ENCODE results near the gene ZYX. TPM values are rescaled to one million over a fixed set of nuclear protein-coding genes. Genes with fewer than 3 reads are reported as not detected.
"Not testable (repeated sequence)": the region's sequence is repeated elsewhere in the genome, so short reads cannot be mapped to it uniquely, and the experiment has no call there.

Gene ZYX
- total RNA-seq, 3 donors from 2014 or later: 89.0 to 94.2 (median 90.6) TPM

DNA sequence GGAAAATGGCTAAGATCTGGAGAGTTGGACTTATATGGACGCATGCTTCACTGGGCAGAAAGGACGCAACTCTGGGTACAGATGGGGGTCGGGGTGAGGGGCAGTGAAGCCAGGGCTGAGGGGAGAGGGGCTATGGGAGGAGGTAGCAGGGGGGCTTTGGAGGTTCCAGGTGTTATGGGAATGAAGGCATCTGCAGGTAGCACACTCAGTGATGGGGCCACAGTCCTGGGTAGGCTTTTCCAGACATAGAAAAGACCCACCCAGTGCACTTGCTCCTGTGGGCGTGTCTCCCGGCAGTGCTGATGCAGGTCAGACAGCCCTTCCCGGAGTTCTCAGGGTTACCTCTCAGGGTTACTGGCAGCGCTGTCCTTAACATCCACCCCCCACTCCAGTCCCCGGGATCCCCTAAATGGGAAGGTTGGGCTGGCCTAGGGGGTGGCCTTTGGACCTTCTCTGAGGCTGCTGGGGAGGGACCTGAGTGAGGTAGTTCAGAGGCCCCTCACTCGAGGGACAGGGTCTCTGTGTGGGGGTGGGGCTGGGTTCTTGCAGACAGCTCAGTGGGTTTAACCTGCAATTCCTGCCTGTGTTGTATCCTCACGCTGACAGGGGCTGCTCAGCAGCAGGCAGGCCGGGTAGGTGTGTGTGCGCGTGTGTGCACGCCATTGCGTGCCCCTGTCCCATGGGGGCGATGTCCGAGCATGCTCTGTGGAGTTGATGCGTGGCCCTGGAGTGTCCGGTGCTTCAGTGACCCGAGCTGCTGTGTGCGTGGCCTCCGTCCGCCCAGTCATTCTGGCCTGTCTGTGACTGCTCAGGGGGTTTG is 6.2 kb downstream of the ZYX start:
- Mint-ChIP-seq H3K9me3 (no peaks in the 10 kb centered on the region), H3K4me1 (ENCODE audit: low read depth) (peaks cover 13% of the 10 kb centered on the region), H3K36me3 (ENCODE audit: insufficient read depth) (peaks cover 11% of the 10 kb centered on the region), H3K4me3 (no peak overlapping the region), H3K27me3 (ENCODE audit: low read depth) (no peaks in the 10 kb centered on the region)
- ATAC-seq: no peak
- no peak for DNase-seq

DNA sequence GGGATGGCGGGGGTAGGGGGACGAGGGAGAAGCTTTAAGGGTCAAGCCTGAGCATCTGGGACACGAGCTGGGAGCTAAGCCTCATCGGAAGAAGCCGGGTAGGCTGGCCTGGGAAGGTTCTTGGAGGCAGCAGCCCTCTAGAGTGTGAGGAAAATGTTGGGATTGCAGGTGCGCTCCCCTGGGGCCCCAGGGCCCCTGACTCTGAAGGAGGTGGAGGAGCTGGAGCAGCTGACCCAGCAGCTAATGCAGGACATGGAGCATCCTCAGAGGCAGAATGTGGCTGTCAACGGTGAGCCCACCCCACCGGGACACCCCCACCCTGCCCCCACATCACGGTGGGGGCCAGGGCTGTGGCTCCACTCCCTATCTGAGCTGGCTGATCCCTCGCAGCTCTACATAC is 6.9 kb downstream of the ZYX start:
- Mint-ChIP-seq H3K27me3 (ENCODE audit: low read depth) (no peaks in the 10 kb centered on the region), H3K4me3 (no peak overlapping the region), H3K4me1 (ENCODE audit: low read depth) (peaks cover 13% of the 10 kb centered on the region), H3K9me3 (no peaks in the 10 kb centered on the region), H3K36me3 (ENCODE audit: insufficient read depth) (peaks cover 14% of the 10 kb centered on the region)
- no peak for ATAC-seq
- DNase-seq: no peak

DNA sequence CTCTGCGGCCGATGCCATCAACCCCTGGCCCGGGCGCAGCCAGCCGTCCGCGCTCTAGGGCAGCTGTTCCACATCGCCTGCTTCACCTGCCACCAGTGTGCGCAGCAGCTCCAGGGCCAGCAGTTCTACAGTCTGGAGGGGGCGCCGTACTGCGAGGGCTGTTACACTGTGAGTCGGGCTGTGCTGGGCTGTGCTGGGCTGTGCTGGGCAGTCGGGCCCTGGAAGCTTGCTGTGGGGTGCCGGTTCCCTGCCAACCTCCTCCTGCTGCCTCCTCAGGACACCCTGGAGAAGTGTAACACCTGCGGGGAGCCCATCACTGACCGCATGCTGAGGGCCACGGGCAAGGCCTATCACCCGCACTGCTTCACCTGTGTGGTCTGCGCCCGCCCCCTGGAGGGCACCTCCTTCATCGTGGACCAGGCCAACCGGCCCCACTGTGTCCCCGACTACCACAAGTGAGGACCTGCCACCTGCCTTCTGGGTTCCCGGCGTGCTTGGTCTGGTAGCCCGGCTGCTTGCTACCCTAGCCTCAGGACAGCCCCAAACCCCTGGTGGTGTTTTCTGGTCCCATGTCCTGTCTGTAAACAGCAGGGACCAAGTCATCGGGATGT is 7.5 kb downstream of the ZYX start:
- ATAC-seq: no peak
- Mint-ChIP-seq H3K27me3 (ENCODE audit: low read depth) (no peaks in the 10 kb centered on the region), H3K9me3 (no peaks in the 10 kb centered on the region), H3K36me3 (ENCODE audit: insufficient read depth) (peaks cover 14% of the 10 kb centered on the region), H3K4me3 (no peak overlapping the region), H3K4me1 (ENCODE audit: low read depth) (peaks cover 13% of the 10 kb centered on the region)
- no peak for DNase-seq

DNA sequence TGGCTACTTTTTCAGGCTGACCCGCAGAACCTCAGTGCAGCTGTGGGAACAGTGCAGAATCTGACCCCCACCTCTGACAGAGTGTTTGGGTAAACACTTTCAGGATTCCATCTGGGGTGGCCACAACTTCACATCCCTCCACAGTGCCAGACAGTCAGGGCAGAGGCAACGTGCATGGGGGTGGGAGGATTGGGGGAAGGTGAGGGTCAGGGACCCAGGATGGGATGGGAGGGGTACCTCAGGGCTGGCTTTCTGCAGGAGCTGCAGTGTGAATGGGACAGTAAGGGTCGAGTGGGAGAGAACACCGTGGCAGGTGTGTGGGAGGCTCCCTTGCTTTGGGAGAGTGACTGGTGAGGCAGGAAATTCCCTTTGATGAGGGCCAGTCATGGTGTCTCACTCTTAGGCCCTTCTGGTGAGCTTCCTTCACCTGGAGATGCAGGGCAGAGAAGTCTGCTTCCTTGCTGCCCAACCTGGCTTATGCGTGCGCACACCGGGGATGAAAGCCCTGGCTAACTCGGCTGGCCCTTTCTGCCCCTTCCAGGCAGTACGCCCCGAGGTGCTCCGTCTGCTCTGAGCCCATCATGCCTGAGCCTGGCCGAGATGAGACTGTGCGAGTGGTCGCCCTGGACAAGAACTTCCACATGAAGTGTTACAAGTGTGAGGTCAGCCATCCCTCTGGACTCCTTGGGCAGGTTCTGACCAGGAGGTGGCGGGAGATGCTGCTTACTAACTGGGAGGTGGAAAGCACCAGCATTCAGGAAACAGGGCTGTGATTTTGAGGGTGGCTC is 8.4 kb downstream of the ZYX start:
- H3K4me1 Mint-ChIP-seq (ENCODE audit: low read depth): peaks cover 14% of the 10 kb centered on the region
- DNase-seq (no peak), ATAC-seq (no peak)
- H3K36me3 Mint-ChIP-seq (ENCODE audit: insufficient read depth): peaks cover 14% of the 10 kb centered on the region
- no peaks in the 10 kb centered on the region for H3K9me3 Mint-ChIP-seq
- H3K4me3 Mint-ChIP-seq: no peak overlapping the region
- H3K27me3 Mint-ChIP-seq (ENCODE audit: low read depth): no peaks in the 10 kb centered on the region

DNA sequence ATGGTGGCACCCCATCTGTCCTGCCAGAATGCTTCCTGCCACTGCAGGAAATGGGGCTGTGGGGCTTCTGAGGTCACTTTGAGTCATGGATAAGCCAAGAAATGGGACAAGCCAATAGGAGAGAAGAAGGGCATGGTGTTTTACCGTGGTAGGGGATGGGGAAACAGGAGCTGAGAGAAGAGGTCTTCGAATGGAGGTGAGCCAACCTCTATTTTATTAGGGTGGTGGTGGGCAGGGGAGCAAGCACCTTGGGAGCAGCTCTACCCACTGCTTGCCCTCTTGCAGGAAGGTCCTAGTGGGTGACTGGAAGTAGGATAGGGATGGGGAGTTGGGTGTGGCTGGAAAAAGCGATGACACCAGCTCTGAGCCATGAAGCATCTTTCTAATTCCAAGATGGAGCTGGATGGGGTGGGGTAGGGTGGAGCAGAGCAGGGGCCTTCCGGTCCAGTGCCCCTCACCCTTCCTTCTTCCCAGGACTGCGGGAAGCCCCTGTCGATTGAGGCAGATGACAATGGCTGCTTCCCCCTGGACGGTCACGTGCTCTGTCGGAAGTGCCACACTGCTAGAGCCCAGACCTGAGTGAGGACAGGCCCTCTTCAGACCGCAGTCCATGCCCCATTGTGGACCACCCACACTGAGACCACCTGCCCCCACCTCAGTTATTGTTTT is 9.1 kb downstream of the ZYX start:
- Mint-ChIP-seq H3K9me3 (no peaks in the 10 kb centered on the region), H3K4me1 (ENCODE audit: low read depth) (peaks cover 20% of the 10 kb centered on the region), H3K4me3 (no peak overlapping the region), H3K27me3 (ENCODE audit: low read depth) (no peaks in the 10 kb centered on the region), H3K36me3 (ENCODE audit: insufficient read depth) (peaks cover 16% of the 10 kb centered on the region)
- DNase-seq (no peak), ATAC-seq (no peak)

DNA sequence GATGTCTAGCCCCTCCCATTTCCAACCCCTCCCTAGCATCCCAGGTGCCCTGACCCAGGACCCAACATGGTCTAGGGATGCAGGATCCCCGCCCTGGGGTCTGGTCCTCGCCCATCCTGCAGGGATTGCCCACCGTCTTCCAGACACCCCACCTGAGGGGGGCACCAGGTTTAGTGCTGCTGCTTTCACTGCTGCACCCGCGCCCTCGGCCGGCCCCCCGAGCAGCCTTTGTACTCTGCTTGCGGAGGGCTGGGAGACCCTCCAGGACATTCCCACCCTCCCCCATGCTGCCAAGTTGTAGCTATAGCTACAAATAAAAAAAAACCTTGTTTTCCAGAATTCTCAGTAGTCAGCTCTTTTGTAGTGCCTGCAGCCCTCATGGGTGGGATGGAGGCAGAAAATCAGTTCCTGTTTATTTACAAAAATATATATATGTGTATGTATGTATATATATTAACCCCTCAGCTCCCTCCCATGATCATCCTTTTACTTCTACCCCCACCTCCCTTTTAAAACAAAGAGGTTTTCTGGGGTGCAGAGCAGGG is 9.7 kb downstream of the ZYX start:
- ATAC-seq: no peak
- Mint-ChIP-seq H3K4me1 (ENCODE audit: low read depth) (peaks cover 22% of the 10 kb centered on the region), H3K9me3 (no peaks in the 10 kb centered on the region)

DNA sequence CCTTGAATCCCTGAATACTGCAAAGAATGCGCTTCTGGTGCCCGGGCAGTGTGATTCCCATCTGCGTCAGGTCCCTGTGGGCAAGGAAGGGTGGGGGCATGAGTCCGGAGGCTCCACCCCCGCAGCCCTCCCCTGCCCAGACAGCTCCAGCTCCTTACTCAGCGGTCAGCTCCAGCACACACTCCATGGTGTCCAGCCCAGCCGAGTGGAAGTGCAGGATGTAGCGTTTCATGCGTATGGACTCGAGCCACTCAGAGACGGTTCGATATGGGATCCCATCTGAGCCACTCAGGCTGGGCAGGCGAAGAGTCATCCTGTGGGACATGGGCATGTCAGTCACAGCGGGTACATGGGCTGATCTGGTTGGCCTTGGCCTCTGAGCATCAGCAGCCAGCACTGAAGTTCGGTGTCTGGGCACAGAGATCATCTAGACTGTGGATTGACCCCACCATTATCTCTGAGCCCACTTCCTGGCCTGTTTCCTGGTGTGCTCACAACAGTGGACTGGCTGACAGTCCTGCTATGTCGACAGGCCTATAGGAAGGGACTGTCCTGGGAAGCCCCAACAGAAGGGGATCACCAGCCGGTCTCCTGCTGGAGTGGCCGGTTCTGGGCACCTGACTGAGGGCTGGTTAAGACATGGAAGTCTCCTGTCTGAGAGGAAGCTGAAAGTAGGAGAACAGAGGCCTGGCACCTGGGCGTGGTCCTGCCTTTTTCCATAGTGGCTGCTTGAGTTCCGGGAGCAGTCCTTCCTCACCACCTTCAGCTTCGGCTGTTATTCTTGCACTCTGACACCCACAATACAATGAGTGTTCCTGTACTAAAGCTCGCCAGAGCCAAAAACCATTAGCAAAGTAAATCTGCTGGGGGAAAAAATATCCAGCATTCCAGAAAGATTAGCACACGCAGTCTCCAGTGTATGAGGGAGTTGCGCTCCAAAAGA is 10.6 kb downstream of the ZYX start:
- no peak for ATAC-seq
- no peaks in the 10 kb centered on the region for H3K9me3 Mint-ChIP-seq
- H3K4me3 Mint-ChIP-seq: no peak overlapping the region

More for the DNA sequence above, 9.7 kb downstream of the ZYX start:
- Mint-ChIP-seq H3K27me3 (ENCODE audit: low read depth) (no peaks in the 10 kb centered on the region), H3K36me3 (ENCODE audit: insufficient read depth) (peaks cover 16% of the 10 kb centered on the region), H3K4me3 (no peak overlapping the region)
- no peak for DNase-seq

DNA sequence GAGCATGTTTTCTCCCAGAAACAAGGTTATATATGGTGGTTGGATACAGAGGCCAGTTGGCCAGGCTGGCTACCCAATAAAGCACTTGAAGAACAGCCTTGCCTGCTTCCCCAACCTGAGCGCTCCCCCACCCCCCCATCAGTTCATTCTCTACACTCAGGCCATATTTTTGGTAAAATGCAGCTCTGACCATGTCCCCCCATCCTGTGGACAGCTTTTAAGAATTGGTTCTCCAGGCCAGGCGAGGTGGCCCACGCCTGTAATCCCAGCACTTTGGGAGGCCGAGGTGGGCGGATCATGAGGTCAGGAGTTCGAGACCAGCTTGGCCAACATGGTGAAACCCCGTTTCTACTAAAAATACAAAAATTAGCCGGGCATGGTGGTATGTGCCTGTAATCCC is 11.3 kb downstream of the ZYX start:
- H3K4me3 Mint-ChIP-seq; ATAC-seq; H3K9me3 Mint-ChIP-seq; DNase-seq; H3K27me3 Mint-ChIP-seq (ENCODE audit: low read depth): not testable (repeated sequence)
- Mint-ChIP-seq H3K36me3 (ENCODE audit: insufficient read depth) (peaks cover 16% of the 10 kb centered on the region), H3K4me1 (ENCODE audit: low read depth) (peaks cover 22% of the 10 kb centered on the region)

More for the DNA sequence above, 10.6 kb downstream of the ZYX start:
- no peak for DNase-seq
- Mint-ChIP-seq H3K27me3 (ENCODE audit: low read depth) (no peaks in the 10 kb centered on the region), H3K4me1 (ENCODE audit: low read depth) (peaks cover 22% of the 10 kb centered on the region), H3K36me3 (ENCODE audit: insufficient read depth) (peaks cover 16% of the 10 kb centered on the region)

DNA sequence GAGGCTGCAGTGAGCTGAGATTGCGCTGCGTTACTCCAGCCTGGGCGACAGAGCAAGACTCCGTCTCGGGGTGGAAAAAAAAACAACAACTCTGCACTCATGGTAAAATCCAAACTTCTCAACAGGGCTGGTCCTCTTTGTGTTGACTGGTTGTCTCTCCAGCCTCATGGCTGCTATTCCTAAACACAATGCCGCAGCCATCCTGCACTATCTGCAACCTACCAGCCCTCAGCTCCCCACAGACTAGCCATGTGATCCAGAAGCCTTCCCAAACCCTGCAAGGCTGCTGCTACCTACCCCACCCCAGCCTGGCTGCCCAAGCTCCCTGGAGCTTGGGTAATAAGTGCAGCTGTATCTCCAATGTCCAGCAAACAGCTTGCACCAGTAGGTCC is 11.7 kb downstream of the ZYX start:
- Mint-ChIP-seq H3K4me3 (no peak overlapping the region), H3K27me3 (ENCODE audit: low read depth) (no peaks in the 10 kb centered on the region), H3K36me3 (ENCODE audit: insufficient read depth) (peaks cover 16% of the 10 kb centered on the region), H3K4me1 (ENCODE audit: low read depth) (peaks cover 22% of the 10 kb centered on the region), H3K9me3 (no peaks in the 10 kb centered on the region)
- ATAC-seq (no peak), DNase-seq (no peak)

DNA sequence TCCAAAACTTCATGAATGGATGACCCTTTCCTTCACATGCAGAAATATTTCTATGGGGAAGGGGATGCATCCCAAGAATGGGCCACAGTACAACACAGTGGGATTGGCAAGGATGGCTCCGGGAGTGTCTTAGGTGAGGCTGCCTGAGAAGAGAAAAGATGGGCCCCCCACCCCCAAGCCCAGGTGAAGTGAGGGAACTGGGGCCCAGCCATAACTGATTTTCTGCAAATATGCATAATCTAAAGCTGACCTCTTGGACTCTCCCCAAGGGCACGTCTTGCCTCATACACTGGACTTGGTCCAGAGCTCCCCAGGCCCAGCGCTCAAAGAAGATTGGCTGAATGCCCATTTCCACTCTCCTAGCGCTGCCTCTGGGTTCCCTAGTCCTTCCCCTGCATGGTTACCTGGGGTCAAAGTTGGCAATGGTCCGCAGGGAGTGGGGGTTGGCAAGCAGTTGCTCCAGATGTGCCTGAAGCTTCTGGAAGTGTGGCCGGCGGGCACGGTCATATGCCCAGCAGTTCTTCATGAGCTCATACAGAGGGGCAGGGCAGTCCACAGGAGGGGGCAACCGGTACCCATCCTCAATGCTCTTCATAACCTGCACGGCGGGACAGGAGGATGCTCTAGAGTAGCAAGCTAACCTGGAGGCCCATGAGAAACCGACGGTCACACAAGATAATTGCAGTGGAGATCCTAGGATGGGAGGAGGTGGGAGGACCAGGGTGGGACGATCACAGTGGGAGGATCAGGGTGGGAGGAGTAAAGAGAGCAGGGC is 12.3 kb downstream of the ZYX start:
- Mint-ChIP-seq H3K27me3 (ENCODE audit: low read depth) (no peaks in the 10 kb centered on the region), H3K9me3 (no peaks in the 10 kb centered on the region), H3K4me1 (ENCODE audit: low read depth) (peaks cover 22% of the 10 kb centered on the region), H3K36me3 (ENCODE audit: insufficient read depth) (peaks cover 16% of the 10 kb centered on the region), H3K4me3 (no peak overlapping the region)
- DNase-seq (no peak), ATAC-seq (no peak)

DNA sequence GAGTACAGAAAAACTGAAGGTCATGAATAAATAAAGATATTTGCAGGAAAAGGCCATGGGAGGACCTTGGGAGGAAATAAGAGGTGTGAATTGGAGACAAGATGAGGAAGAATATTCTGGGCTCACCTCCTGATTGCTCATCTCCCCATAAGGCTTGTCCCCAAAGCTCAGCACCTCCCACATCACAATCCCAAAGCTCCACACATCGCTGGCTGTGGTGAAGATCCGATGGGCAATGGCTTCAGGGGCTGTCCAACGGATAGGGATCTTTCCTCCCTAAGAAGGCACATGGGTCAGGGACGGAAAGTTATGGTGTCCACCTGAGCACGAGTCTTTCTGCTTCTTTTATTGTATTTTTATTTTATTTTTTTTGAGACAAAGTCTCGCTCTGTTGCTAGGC is 12.9 kb downstream of the ZYX start:
- no peak for DNase-seq
- no peak for ATAC-seq
- Mint-ChIP-seq H3K27me3 (ENCODE audit: low read depth) (no peaks in the 10 kb centered on the region), H3K36me3 (ENCODE audit: insufficient read depth) (peaks cover 16% of the 10 kb centered on the region), H3K9me3 (no peaks in the 10 kb centered on the region), H3K4me1 (ENCODE audit: low read depth) (peaks cover 21% of the 10 kb centered on the region), H3K4me3 (no peak overlapping the region)

DNA sequence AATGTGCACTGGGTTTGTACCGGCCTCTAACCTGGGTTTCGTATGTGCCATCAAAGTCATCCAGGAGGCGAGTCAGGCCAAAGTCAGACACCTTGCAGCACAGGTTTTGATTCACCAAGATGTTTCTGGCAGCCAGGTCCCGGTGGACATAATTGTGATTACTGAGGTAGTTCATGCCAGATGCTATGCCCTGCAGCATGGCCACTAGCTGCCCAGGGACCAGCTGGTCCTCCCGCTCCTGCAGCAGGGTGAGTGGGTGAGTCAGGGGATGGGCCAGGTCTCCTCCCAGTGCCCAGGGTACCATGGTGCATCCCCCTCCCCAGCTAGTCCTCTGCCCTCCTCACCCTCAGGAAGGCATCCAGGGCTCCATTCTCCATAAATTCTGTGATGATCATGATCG is 13.6 kb downstream of the ZYX start:
- H3K27me3 Mint-ChIP-seq (ENCODE audit: low read depth): no peaks in the 10 kb centered on the region
- no peak overlapping the region for H3K4me3 Mint-ChIP-seq
- no peaks in the 10 kb centered on the region for H3K9me3 Mint-ChIP-seq
- ATAC-seq: no peak
- peaks cover 12% of the 10 kb centered on the region for H3K36me3 Mint-ChIP-seq (ENCODE audit: insufficient read depth)
- peaks cover 13% of the 10 kb centered on the region for H3K4me1 Mint-ChIP-seq (ENCODE audit: low read depth)
- no peak for DNase-seq

All from activated T-cell treated with anti-CD3 and anti-CD28 coated beads, Interleukin-2, amount 50 U/mL, for 4 hours (primary cell).